Pulmonary artery endothelial cell (primary cell): ENCODE measurements around the gene BICD1. TPM values are rescaled to one million over a fixed set of nuclear protein-coding genes. Genes with fewer than 3 reads are reported as not detected.
A peak's percentile ranks its signal among the peaks of the same experiment; 100 is the strongest.

Source experiments
- DNase-seq: peaks from one replicate; pipeline ENCODE4 v3.0.0-alpha.2; 2011; ENCODE audit warnings: low read depth, low spot score
- total RNA-seq: library from RNA; depleted of rRNA; stranded (reverse); fragments of >200 nt; gene quantifications from 2 replicates; pipeline ENCODE4 v1.2.3, GENCODE V29; 2014

Gene BICD1
- total RNA-seq, 1 donor from 2014 or later = 8.2 TPM

- DNase-seq = no peak
Measured at GRCh38 chr12:32336261-32336660, 229.6 kb downstream of the BICD1 start.

DNA sequence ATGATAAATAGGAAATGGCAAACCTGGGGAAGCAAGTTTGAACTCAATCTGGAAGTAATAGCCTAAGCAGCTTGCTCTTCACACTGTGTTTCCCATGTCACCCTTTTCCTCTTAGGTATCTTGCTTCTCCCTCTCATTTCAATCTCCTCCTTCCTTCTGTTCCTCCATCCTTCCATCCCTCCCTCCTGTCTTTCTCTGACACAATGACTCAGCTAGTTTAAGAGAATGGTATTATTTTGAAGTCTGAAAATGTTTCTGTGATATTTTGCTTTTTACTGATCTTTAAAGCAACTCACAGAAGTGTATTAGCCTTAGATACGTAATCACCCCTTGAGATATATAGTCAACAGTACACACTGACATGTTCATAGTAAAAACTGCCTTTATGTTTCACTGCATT, 236.8 kb downstream of the BICD1 start:
- DNase-seq = no peak

- DNase-seq = no peak
Measured at GRCh38 chr12:32344047-32344446, 237.4 kb downstream of the BICD1 start.

- DNase-seq = no peak
Measured at GRCh38 chr12:32353540-32353939, 246.9 kb downstream of the BICD1 start.

DNA sequence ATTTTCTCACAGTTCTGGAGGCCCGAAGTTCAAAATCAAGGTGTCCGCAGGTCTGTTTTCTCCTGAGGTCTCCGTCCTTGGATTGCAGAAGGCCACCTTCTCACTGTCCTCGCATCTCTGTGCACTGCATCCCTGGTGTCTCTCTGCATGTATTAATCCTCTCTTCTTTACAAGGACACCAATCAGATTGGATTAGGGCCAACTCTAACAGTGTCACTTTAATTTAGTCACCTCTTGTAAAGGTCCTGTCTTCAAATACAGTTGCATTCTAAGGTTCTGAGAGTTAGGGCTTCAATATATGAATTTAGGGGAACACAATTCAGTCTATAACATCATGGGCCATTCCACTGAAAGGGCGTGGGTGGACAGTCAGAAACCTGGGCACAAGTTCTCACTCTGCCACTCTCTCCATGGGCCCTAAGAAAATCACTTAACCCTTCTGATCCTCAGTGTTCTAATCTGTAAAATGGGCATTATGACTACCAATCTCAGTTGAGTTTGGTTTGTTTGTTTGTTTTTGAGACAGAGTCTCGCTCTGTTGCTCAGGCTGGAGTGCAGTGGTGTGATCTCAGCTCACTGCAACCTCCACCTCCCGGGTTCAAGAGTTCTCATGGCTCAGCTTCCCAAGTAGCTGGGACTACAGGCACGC, 251.1 kb downstream of the BICD1 start:
- no peak for DNase-seq

GRCh38 chr12:32360956-32361355, 254.3 kb downstream of the BICD1 start:
- no peak for DNase-seq

- no peak for DNase-seq
Measured at GRCh38 chr12:32362892-32363291, 256.2 kb downstream of the BICD1 start.

GRCh38 chr12:32365473-32366064, 258.9 kb downstream of the BICD1 start:
- peak; percentile 57 for DNase-seq

DNA sequence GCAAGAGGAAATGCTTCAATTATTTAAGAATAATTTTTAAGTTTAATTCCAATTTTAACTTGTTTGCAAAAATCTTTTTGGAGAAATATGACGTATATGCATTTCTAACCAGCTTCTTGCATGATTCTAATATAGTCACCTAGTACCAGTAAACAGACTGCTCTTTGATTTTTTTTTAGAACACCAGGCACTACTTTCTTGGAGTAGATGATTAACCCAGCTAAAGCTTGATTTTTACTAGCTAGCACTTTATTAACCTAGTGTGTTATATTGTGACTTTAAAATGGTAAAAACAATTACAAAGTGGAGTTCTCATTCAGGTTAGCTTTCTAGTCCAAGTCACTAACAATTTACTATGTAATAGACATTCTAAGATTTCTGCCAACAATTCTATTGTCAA, 260.1 kb downstream of the BICD1 start:
- DNase-seq = no peak

GRCh38 chr12:32367381-32367780, 260.7 kb downstream of the BICD1 start:
- no peak for DNase-seq

DNA sequence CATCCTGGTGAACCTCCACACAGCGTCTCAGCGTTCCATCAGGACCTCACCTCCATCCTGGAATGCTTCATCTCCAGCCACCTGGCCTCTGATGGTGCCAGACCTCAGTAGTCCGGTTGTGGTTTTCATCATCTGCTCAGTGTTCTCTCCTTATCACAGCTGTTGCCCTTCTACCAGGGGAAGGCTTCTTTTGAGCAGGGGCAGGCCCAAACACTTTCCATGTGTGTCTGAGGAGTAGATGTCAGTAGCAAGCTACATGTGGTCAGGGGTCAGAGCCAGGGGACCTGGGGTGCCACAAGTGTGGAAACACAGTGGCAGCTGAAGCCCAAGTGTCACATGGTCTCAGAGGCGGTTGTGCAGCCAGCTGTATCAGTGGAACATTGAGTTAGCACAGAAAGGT, 262.6 kb downstream of the BICD1 start:
- no peak for DNase-seq

- no peak for DNase-seq
Measured at GRCh38 chr12:32377344-32378055, 270.9 kb downstream of the BICD1 start.

DNA sequence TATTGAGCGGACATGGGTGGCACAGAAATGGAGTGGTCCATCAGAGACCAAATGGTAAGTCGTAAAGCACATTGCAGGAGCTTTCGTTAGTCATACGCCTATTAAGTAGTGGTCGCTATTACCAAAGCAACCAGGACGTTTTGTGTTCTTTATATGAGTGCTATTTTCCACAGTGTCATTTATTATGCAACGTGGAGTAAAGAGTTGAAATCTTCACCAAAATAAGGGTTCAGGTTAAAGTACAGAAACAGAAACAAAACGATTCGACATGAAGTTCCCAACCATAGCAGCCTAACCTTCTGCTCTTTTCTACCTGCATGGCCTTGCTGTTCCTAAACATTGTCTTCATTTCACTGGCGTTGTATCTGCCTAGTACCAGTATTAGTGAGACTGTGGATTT, 272.6 kb downstream of the BICD1 start:
- no peak for DNase-seq

DNA sequence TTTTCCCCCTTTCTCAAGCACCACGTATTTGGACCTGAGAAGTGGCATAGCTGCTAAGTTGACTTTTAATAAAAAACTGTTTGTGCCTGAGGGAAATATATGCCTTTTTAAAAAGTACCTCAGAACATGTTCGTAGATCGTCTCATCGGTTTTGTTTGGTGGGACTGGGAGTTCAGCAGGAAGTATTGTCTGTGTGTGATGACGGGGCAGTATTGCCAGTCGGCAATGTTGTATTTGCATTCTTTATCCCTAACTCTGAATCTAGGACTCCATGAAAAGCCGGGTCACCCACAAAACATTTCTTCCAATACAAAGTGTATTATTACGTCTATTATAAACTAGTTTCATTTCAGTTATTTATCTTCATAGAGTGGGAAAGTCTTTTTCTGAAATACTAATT, 273.0 kb downstream of the BICD1 start:
- no peak for DNase-seq

GRCh38 chr12:32382226-32382625, 275.6 kb downstream of the BICD1 start:
- no peak for DNase-seq

DNA sequence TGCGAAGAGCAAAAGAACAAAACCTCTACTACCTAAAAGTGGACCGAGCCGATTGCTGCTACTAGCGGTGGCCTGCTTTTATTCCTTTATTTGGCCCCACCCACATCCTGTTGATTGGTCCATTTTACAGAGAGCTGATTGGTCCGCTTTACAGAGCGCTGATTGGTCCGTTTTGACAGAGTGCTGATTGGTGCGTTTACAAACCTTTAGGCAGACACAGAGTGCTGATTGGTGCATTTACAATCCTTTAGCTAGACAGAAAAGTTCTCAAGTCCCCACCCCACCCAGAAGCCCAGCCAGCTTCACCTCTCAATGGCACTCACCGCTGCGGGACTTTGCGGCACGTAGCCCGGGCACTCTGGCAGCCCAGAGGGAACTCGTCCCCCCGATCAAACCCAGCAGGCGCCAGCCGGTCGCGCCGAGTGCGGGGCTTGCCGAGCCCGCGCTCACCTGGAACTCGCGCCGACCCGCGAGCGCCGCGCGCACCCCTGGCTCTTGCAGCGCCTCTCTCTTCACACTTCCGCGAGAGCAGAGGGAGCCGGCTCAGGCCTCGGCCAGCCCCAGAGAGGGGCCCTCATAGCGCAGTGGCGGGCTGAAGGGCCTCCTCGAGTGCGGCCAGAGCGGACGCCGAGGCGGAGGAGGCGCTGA, 284.0 kb downstream of the BICD1 start:
- DNase-seq = no peak

DNA sequence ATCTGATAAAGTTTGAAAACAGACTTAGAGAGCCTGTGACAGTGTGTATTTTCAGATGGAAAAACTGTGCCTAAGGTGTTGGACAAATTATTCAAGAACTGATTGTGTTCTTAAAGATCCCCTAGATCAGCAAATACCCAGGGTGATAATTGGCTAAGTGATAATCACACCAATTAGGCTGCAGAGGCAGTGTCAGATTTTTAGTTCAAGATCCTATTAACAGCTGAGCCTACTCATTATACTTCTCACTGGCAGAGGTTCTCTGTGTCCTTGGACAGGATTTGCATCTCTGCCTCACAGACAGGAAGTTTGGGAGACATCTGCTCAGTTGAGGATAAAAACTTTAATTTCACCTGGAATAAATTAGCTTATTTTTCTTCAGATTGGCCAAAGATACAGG, 288.4 kb downstream of the BICD1 start:
- DNase-seq = no peak

- DNase-seq = no peak
Measured at GRCh38 chr12:32397696-32398095, 291.0 kb downstream of the BICD1 start.

DNA sequence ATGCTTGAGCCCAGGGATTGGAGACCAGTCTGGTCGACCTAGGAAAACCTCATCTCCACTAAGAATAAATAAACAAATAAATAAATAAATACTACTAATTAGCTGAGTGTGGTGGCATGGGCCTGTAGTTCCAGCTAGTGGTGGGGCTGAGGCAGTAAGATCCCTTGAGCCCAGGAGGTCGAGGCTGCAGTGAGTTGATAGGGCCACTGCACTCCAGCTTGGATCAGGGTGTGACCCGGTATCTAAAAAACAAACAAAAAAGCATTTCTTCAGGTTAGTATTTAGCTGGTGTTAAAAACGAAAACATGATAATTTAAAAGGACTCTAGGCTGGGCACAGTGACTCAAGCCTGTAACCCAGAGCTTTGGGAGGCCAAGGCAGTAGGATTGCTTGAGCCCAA, 291.5 kb downstream of the BICD1 start:
- no peak for DNase-seq

DNA sequence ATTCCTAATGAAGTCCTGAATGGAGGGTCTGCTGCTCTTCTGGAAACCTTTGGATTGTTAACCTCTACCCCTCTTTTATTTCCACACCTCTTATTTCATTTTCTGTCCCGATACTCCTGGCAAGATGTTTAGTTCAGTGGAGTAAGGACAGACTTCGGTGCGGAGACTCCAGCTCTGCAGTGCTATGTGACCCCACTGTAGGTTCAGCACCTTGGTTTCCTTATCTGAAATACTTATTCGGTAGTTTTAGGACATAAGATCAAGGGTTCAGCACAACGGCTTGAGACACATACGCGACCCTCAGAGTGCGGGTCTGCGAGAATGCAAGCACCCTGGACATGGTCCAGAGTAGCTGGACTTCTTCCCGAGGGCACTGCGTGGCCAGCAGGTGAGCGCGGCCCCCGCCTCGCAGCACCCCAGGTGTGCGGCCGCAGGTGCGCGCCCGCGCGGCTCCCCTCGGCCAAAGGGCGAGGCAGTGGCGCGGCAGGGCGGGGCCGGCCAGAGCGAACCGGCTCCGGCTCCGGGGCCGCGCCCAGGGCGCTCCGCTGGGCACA, 292.2 kb downstream of the BICD1 start:
- DNase-seq = no peak

GRCh38 chr12:32399370-32400113, 292.9 kb downstream of the BICD1 start, which contains the start of gene FGD4:
TSS of gene FGD4 (plus strand) at chr12:32399558.
- DNase-seq = peak; percentile 61
